Activated CD8-positive, alpha-beta T cell treated with anti-CD3 and anti-CD28 coated beads, Interleukin-2, amount 10 ng/mL, durations not matched to agents 7 days and 5 days (primary cell): ENCODE data around the gene PPA1. TPM values are rescaled to one million over a fixed set of nuclear protein-coding genes. Genes with fewer than 3 reads are reported as not detected.
A peak's percentile ranks its signal among the peaks of the same experiment; 100 is the strongest.
"Not testable (repeated sequence)": the region's sequence is repeated elsewhere in the genome, so short reads cannot be mapped to it uniquely, and the experiment has no call there.

ENCODE experiments used
- ATAC-seq: fragments of 150-1000 bp; cut with Tn5 transposase; one replicate; pipeline ENCODE4 v1.10.0; 2021; ENCODE audit warnings: moderate library complexity
- CTCF ChIA-PET: fragments of 350-600 bp; sonication (Branson Sonifier 250); formaldehyde crosslinking; loops from one replicate; lab custom pipeline; 2021; ENCODE audit warnings: antibody characterized with exemption; lab: Charles Lee
- POLR2A ChIA-PET: fragments of 350-600 bp; sonication (Branson Sonifier 250); formaldehyde crosslinking; loops from one replicate; lab custom pipeline; 2021; ENCODE audit warnings: antibody characterized with exemption; lab: Charles Lee
- DNase-seq: peaks from one replicate; pipeline ENCODE4 v3.0.0-alpha.2; 2020
- H3K27ac Mint-ChIP-seq: one replicate; pipeline ENCODE4 v1.8.0; 2021; ENCODE audit warnings: mild to moderate bottlenecking, mixed read lengths
- H3K27me3 Mint-ChIP-seq: one replicate; pipeline ENCODE4 v1.8.0; 2021; ENCODE audit warnings: low read depth, mixed read lengths
- H3K36me3 Mint-ChIP-seq: one replicate; pipeline ENCODE4 v1.8.0; 2021; ENCODE audit warnings: low read depth, mixed read lengths
- H3K4me1 Mint-ChIP-seq: one replicate; pipeline ENCODE4 v1.8.0; 2021; ENCODE audit warnings: low read depth, mixed read lengths
- H3K4me3 Mint-ChIP-seq: one replicate; pipeline ENCODE4 v1.8.0; 2021; ENCODE audit warnings: mild to moderate bottlenecking, mixed read lengths
- H3K9me3 Mint-ChIP-seq: one replicate; pipeline ENCODE4 v1.8.0; 2022; ENCODE audit warnings: mixed read lengths; ENCODE audit not compliant: insufficient read depth
- total RNA-seq, 2 experiments: library from RNA; stranded (reverse); gene quantifications; one replicate each; pipeline ENCODE4 v1.2.3, GENCODE V29; 2021

Gene PPA1
- total RNA-seq, 2 experiments from 2014 or later, result 175 TPM

GRCh38 chr10:70232859-70233108 lies 445 bp downstream of the PPA1 start:
- Mint-ChIP-seq H3K4me1 (peaks cover 50% of the 10 kb centered on the region), H3K27me3 (no peaks in the 10 kb centered on the region), H3K9me3 (no peaks in the 10 kb centered on the region), H3K4me3 (peak overlapping the region; percentile 78), H3K36me3 (peaks cover 23% of the 10 kb centered on the region), H3K27ac (peak overlapping the region; percentile 73)
- ChIA-PET CTCF (interaction anchor here (0.9 to 5.2 kb wide), 13 partner anchors 7 to 191 kb away, joined by 3 to 65 read pairs (median 5); partner anchors contain the start of gene TYSND1), POLR2A (interaction anchor here (0.6 to 2.6 kb wide), 11 partner anchors 10 to 776 kb away, joined by 3 to 13 read pairs (median 3); partner anchors contain the start of genes EIF4EBP2, LRRC20 and SAR1A)
- no peak for ATAC-seq
- DNase-seq, result peak; percentile 25

GRCh38 chr10:70232155-70232858 lies 922 bp downstream of the PPA1 start:
- Mint-ChIP-seq H3K36me3 (peaks cover 23% of the 10 kb centered on the region), H3K27ac (peak overlapping the region; percentile 73), H3K4me1 (peaks cover 50% of the 10 kb centered on the region), H3K4me3 (peak overlapping the region; percentile 78), H3K27me3 (no peaks in the 10 kb centered on the region), H3K9me3 (no peaks in the 10 kb centered on the region)
- ChIA-PET POLR2A (interaction anchor here (0.6 to 2.6 kb wide), 10 partner anchors 10 to 775 kb away, joined by 3 to 13 read pairs (median 3); partner anchors contain the start of genes EIF4EBP2, LRRC20 and SAR1A), CTCF (interaction anchor here (0.9 to 5.2 kb wide), 16 partner anchors 11 to 192 kb away, joined by 3 to 65 read pairs (median 5); partner anchors contain the start of gene TYSND1)
- ATAC-seq (peak; percentile 3), DNase-seq (peak; percentile 61)

- no peak for ATAC-seq
- ChIA-PET POLR2A (no interaction called here), CTCF (interaction anchor here (1.2 to 15.5 kb wide), 3 partner anchors 9 to 129 kb away, joined by 3 to 688 read pairs (median 5); no protein-coding TSS in a partner anchor)
- Mint-ChIP-seq H3K9me3 (no peaks in the 10 kb centered on the region), H3K36me3 (peaks cover 31% of the 10 kb centered on the region), H3K27ac (no peak overlapping the region), H3K27me3 (no peaks in the 10 kb centered on the region), H3K4me3 (no peak overlapping the region), H3K4me1 (peaks cover 48% of the 10 kb centered on the region)
- no peak for DNase-seq
Observed at GRCh38 chr10:70228491-70228890, 4.7 kb downstream of the PPA1 start.

- Mint-ChIP-seq H3K27me3 (no peaks in the 10 kb centered on the region), H3K27ac (no peak overlapping the region), H3K9me3 (no peaks in the 10 kb centered on the region), H3K36me3 (peaks cover 34% of the 10 kb centered on the region), H3K4me3 (no peak overlapping the region), H3K4me1 (peaks cover 49% of the 10 kb centered on the region)
- DNase-seq (no peak), ATAC-seq (no peak)
- ChIA-PET CTCF (interaction anchor here (1.0 to 15.5 kb wide), 5 partner anchors 8 to 152 kb away, joined by 3 to 688 read pairs (median 3); no protein-coding TSS in a partner anchor), POLR2A (no interaction called here)
Observed at GRCh38 chr10:70227548-70228320, 5.5 kb downstream of the PPA1 start.

GRCh38 chr10:70223728-70224127 lies 9.5 kb downstream of the PPA1 start:
- POLR2A ChIA-PET, result interaction anchor here (1.1 to 1.6 kb wide), 2 partner anchors 8 to 141 kb away, joined by 4 to 7 read pairs; no protein-coding TSS in a partner anchor
- Mint-ChIP-seq H3K4me3 (no peak overlapping the region), H3K36me3 (peaks cover 27% of the 10 kb centered on the region), H3K9me3 (no peaks in the 10 kb centered on the region), H3K27ac (no peak overlapping the region), H3K27me3 (no peaks in the 10 kb centered on the region), H3K4me1 (peaks cover 35% of the 10 kb centered on the region)
- DNase-seq (no peak), ATAC-seq (no peak)
- CTCF ChIA-PET, result interaction anchor here (0.9 to 15.5 kb wide), 8 partner anchors 10 to 156 kb away, joined by 3 to 688 read pairs (median 4); partner anchors contain the start of genes LRRC20 and TYSND1

GRCh38 chr10:70222811-70223447 lies 10.3 kb downstream of the PPA1 start:
- not testable (repeated sequence) for ATAC-seq, H3K4me3 Mint-ChIP-seq, DNase-seq, H3K27me3 Mint-ChIP-seq, H3K9me3 Mint-ChIP-seq
- ChIA-PET CTCF (interaction anchor here (0.6 to 15.5 kb wide), 14 partner anchors 11 to 940 kb away, joined by 3 to 688 read pairs (median 9); partner anchors contain the start of genes LRRC20 and TYSND1), POLR2A (interaction anchor here (0.6 to 1.6 kb wide), 3 partner anchors 9 to 154 kb away, joined by 3 to 7 read pairs (median 4); no protein-coding TSS in a partner anchor)
- H3K27ac Mint-ChIP-seq, result peak overlapping the region; percentile 74
- H3K4me1 Mint-ChIP-seq, result peaks cover 27% of the 10 kb centered on the region
- peaks cover 27% of the 10 kb centered on the region for H3K36me3 Mint-ChIP-seq

GRCh38 chr10:70222340-70222794 lies 10.9 kb downstream of the PPA1 start:
- Mint-ChIP-seq H3K27ac (no peak overlapping the region), H3K36me3 (peaks cover 27% of the 10 kb centered on the region), H3K27me3 (no peaks in the 10 kb centered on the region), H3K4me3 (no peak overlapping the region), H3K9me3 (no peaks in the 10 kb centered on the region), H3K4me1 (peaks cover 25% of the 10 kb centered on the region)
- DNase-seq (no peak), ATAC-seq (no peak)
- POLR2A ChIA-PET, result interaction anchor here (0.6 to 1.6 kb wide), 2 partner anchors 10 to 154 kb away, joined by 3 to 7 read pairs; no protein-coding TSS in a partner anchor
- CTCF ChIA-PET, result interaction anchor here (0.6 to 15.5 kb wide), 31 partner anchors 9 to 939 kb away, joined by 3 to 688 read pairs (median 8); partner anchors contain the start of genes EIF4EBP2, LRRC20, PPA1 and SAR1A

- no peak overlapping the region for H3K27ac Mint-ChIP-seq
- H3K9me3 Mint-ChIP-seq, result no peaks in the 10 kb centered on the region
- peaks cover 28% of the 10 kb centered on the region for H3K36me3 Mint-ChIP-seq
- CTCF ChIA-PET, result interaction anchor here (0.6 to 15.5 kb wide), 35 partner anchors 10 to 309 kb away, joined by 3 to 688 read pairs (median 5); partner anchors contain the start of genes LRRC20, PPA1, SAR1A and TYSND1
- no peaks in the 10 kb centered on the region for H3K27me3 Mint-ChIP-seq
- no peak for ATAC-seq
- DNase-seq, result no peak
- no peak overlapping the region for H3K4me3 Mint-ChIP-seq
- POLR2A ChIA-PET, result interaction anchor here (0.6 to 1.6 kb wide), 4 partner anchors 111 to 144 kb away, joined by 3 to 9 read pairs (median 3); no protein-coding TSS in a partner anchor
- peaks cover 21% of the 10 kb centered on the region for H3K4me1 Mint-ChIP-seq
Observed at GRCh38 chr10:70221030-70221429, 12.2 kb downstream of the PPA1 start.

GRCh38 chr10:70212879-70213278 lies 20.4 kb downstream of the PPA1 start:
- CTCF ChIA-PET, result interaction anchor here (1.0 kb wide), 1 partner anchor 9 kb away, joined by 3 read pairs; no protein-coding TSS in a partner anchor
- no peaks in the 10 kb centered on the region for H3K9me3 Mint-ChIP-seq
- no peaks in the 10 kb centered on the region for H3K4me1 Mint-ChIP-seq
- peaks cover 49% of the 10 kb centered on the region for H3K36me3 Mint-ChIP-seq
- no peak overlapping the region for H3K27ac Mint-ChIP-seq
- no peaks in the 10 kb centered on the region for H3K27me3 Mint-ChIP-seq
- no peak for DNase-seq
- no peak overlapping the region for H3K4me3 Mint-ChIP-seq
- no peak for ATAC-seq
- POLR2A ChIA-PET, result no interaction called here

GRCh38 chr10:70212277-70212676 lies 21.0 kb downstream of the PPA1 start:
- Mint-ChIP-seq H3K36me3 (peaks cover 48% of the 10 kb centered on the region), H3K4me3 (no peak overlapping the region), H3K27me3 (no peaks in the 10 kb centered on the region), H3K27ac (no peak overlapping the region), H3K4me1 (no peaks in the 10 kb centered on the region), H3K9me3 (no peaks in the 10 kb centered on the region)
- CTCF ChIA-PET, result interaction anchor here (1.0 kb wide), 1 partner anchor 9 kb away, joined by 3 read pairs; no protein-coding TSS in a partner anchor
- POLR2A ChIA-PET, result no interaction called here
- ATAC-seq (no peak), DNase-seq (no peak)
